Adipocyte (in vitro differentiated cells): Measurements from ENCODE around the gene KREMEN1.

Experiments
- DNase-seq: peaks from one replicate; pipeline ENCODE4 v3.0.0-alpha.2; 2015; ENCODE audit warnings: low read depth
- H3K27me3 ChIP-seq: replicated peaks from 2 replicates; pipeline ENCODE4 v1.7.0; 2013; ENCODE audit warnings: mild to moderate bottlenecking, low read length, moderate library complexity; ENCODE audit not compliant: control insufficient read depth, insufficient read depth
- H3K36me3 ChIP-seq: 2 replicates; pipeline ENCODE4 v1.7.0; 2013; ENCODE audit warnings: low read length, mild to moderate bottlenecking, moderate library complexity; ENCODE audit not compliant: control insufficient read depth, insufficient read depth, severe bottlenecking
- H3K4me1 ChIP-seq: 2 replicates; pipeline ENCODE4 v1.7.0; 2013; ENCODE audit warnings: mild to moderate bottlenecking, low read length, moderate library complexity; ENCODE audit not compliant: control insufficient read depth, insufficient read depth
- H3K4me3 ChIP-seq: 2 replicates; pipeline ENCODE4 v1.7.0; 2013; ENCODE audit warnings: mild to moderate bottlenecking, low read length, moderate library complexity
- H3K9ac ChIP-seq: 2 replicates; pipeline ENCODE4 v1.7.0; 2013; ENCODE audit warnings: mild to moderate bottlenecking, low read length, moderate library complexity
- H3K9me3 ChIP-seq: 2 replicates; pipeline ENCODE4 v1.7.0; 2013; ENCODE audit warnings: mild to moderate bottlenecking, low read length, moderate library complexity; ENCODE audit not compliant: control insufficient read depth

Gene KREMEN1

GRCh38 chr22:29201782-29202181 lies 128.9 kb downstream of the KREMEN1 start:
- Histone ChIP-seq H3K27me3 (peaks cover 36% of the 10 kb centered on the region), H3K4me1 (no peaks in the 10 kb centered on the region), H3K9ac (no peak overlapping the region), H3K4me3 (no peak overlapping the region), H3K36me3 (no peaks in the 10 kb centered on the region), H3K9me3 (no peaks in the 10 kb centered on the region)
- no peak for DNase-seq

- Histone ChIP-seq H3K27me3 (peaks cover 39% of the 10 kb centered on the region), H3K4me3 (no peak overlapping the region)
- no peak for DNase-seq
Observed at GRCh38 chr22:29202212-29203192, 129.7 kb downstream of the KREMEN1 start.

GRCh38 chr22:29203488-29204454 lies 130.9 kb downstream of the KREMEN1 start:
- H3K27me3 ChIP-seq = peaks cover 39% of the 10 kb centered on the region
- H3K9me3 ChIP-seq = no peaks in the 10 kb centered on the region
- H3K4me3 ChIP-seq = no peak overlapping the region
- H3K4me1 ChIP-seq = no peaks in the 10 kb centered on the region
- no peak for DNase-seq
- H3K36me3 ChIP-seq = no peaks in the 10 kb centered on the region
- H3K9ac ChIP-seq = no peak overlapping the region

More at GRCh38 chr22:29202212-29203192, 129.7 kb downstream of the KREMEN1 start:
- Histone ChIP-seq H3K4me1 (no peaks in the 10 kb centered on the region), H3K36me3 (no peaks in the 10 kb centered on the region), H3K9ac (no peak overlapping the region), H3K9me3 (no peaks in the 10 kb centered on the region)

- Histone ChIP-seq H3K9me3 (no peaks in the 10 kb centered on the region), H3K36me3 (no peaks in the 10 kb centered on the region), H3K4me1 (no peaks in the 10 kb centered on the region), H3K27me3 (peaks cover 42% of the 10 kb centered on the region), H3K9ac (no peak overlapping the region), H3K4me3 (no peak overlapping the region)
- no peak for DNase-seq
Observed at GRCh38 chr22:29204455-29205183, 131.8 kb downstream of the KREMEN1 start.

- no peak overlapping the region for H3K4me3 ChIP-seq
- peaks cover 45% of the 10 kb centered on the region for H3K27me3 ChIP-seq
- no peak overlapping the region for H3K9ac ChIP-seq
- H3K9me3 ChIP-seq = no peaks in the 10 kb centered on the region
- H3K36me3 ChIP-seq = no peaks in the 10 kb centered on the region
- DNase-seq = no peak
- no peaks in the 10 kb centered on the region for H3K4me1 ChIP-seq
Observed at GRCh38 chr22:29205252-29205593, 132.4 kb downstream of the KREMEN1 start.

GRCh38 chr22:29205594-29206371 lies 132.9 kb downstream of the KREMEN1 start, which contains the start of gene EMID1:
Gene EMID1 (plus strand): TSS chr22:29205896. CDS start chr22:29206039, 143 bp downstream.
- no peak within 1 kb of the TSS for H3K9ac ChIP-seq
- H3K4me3 ChIP-seq = peak within 1 kb of the TSS; percentile 52
- H3K4me1 ChIP-seq = no peaks in the 10 kb centered on the region
- peaks cover 44% of the 10 kb centered on the region for H3K27me3 ChIP-seq
- peak; percentile 61 for DNase-seq
- H3K9me3 ChIP-seq = no peaks in the 10 kb centered on the region
- H3K36me3 ChIP-seq = no peaks in the 10 kb centered on the region

GRCh38 chr22:29206372-29207242 lies 133.8 kb downstream of the KREMEN1 start:
- peaks cover 46% of the 10 kb centered on the region for H3K27me3 ChIP-seq
- H3K36me3 ChIP-seq = no peaks in the 10 kb centered on the region
- DNase-seq = no peak
- H3K9me3 ChIP-seq = no peaks in the 10 kb centered on the region
- peak overlapping the region; percentile 52 for H3K4me3 ChIP-seq
- no peaks in the 10 kb centered on the region for H3K4me1 ChIP-seq
- H3K9ac ChIP-seq = no peak overlapping the region

GRCh38 chr22:29207243-29207550 lies 134.4 kb downstream of the KREMEN1 start:
- Histone ChIP-seq H3K4me1 (no peaks in the 10 kb centered on the region), H3K4me3 (no peak overlapping the region), H3K9me3 (no peaks in the 10 kb centered on the region), H3K9ac (no peak overlapping the region), H3K36me3 (no peaks in the 10 kb centered on the region), H3K27me3 (peaks cover 45% of the 10 kb centered on the region)
- DNase-seq = no peak

GRCh38 chr22:29207562-29208501 lies 135.0 kb downstream of the KREMEN1 start:
- Histone ChIP-seq H3K4me1 (no peaks in the 10 kb centered on the region), H3K27me3 (peaks cover 42% of the 10 kb centered on the region), H3K4me3 (no peak overlapping the region), H3K36me3 (no peaks in the 10 kb centered on the region), H3K9ac (no peak overlapping the region), H3K9me3 (no peaks in the 10 kb centered on the region)
- no peak for DNase-seq
